HL-60/S4 (cell line): ENCODE results near the gene SPRR4.

Source experiments
- in situ Hi-C: fragments of 300-500 bp; cut with MboI; formaldehyde crosslinking; loops from 2 replicates; pipeline ENCODE4 v1.14.3; 2022; ENCODE audit warnings: low sequenced_read_pairs

The SPRR4 gene

DNA sequence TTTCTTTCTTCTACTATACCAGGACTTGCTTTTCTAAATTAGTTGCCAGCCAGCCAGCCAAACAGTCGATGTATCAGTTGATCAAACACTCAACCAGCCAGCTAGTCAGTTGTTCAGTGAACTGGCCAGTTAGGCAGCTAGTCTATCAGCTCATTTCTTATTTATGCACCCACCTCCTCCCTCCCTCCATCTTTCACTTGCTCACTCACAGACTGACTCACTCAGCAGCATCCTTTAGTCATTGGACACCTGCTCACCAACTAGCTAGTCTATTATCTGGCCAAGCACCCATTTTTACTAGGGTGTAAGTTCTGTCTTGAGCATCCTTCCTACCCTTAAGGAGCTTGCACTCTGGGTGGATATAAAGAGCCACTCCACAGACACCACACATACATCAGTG, 5.9 kb upstream of the SPRR4 start:
- in situ Hi-C loops: no loop called here

GRCh38 chr1:152965853-152966252, 4.6 kb upstream of the SPRR4 start:
- in situ Hi-C loops: no loop called here

- in situ Hi-C loops: no loop called here
Observed at GRCh38 chr1:152967201-152967600, 3.2 kb upstream of the SPRR4 start.

- in situ Hi-C loops: no loop called here
Observed at GRCh38 chr1:152968248-152968647, 2.2 kb upstream of the SPRR4 start.

DNA sequence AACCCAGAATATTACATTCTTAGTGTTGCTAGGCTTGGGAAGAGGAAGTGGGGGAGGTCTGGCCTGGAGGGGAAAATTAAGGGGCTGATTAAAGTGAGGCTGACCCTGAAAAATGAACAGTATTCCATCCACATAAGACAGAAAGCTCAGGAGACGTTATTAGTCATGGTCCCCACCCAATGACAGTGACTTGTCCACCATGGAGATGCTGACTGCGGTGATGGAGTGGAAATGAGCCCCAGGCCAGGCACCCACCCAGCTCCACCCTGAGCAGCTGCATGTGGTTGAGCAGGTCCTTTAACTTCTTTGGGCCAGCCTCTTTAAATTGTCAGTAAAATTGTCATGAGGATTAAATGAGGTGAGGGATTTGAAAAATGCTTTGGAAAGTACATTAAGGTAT, 1.4 kb upstream of the SPRR4 start:
- in situ Hi-C loops: no loop called here

- in situ Hi-C loops: no loop called here
Observed at GRCh38 chr1:152972196-152972886, 1.9 kb downstream of the SPRR4 start.

DNA sequence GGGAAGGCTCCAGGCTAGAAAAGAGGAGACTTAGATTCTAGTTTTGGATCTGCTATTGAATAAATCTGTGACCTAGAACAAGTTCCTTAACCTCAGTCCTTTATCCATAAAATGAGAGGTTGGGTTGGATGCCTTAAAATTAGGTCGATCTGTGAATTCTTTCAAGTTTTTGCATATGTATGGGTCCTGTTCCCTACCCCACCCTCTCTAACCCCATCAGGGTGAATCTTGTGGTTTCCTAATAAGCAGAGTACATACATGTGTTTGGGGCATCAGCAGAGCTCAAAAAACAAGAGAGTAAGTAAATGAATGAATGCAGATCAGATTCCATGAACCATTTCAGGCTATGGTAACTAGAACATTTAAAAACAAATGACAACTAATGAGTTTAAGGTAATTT, 6.2 kb downstream of the SPRR4 start:
- in situ Hi-C loops: no loop called here

DNA sequence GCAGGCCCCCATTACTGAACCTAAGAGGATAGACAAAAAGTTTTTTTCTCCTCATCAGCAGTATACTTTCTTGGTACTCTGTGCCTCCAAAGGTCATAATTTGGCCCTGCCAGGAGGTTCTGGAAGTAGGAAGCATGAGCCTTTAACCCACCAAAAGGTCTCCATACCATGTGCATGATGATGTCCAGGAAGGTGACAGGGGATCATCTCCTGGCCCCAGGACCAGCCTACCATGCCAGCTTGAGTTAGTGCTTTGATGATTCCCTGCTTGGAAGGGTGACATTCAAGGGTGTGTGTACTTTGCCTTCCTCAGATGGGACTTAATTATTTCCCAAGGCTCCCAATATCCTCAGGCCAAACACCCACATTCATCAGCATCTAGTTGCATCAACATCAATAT, 7.2 kb downstream of the SPRR4 start:
- in situ Hi-C loops: no loop called here

DNA sequence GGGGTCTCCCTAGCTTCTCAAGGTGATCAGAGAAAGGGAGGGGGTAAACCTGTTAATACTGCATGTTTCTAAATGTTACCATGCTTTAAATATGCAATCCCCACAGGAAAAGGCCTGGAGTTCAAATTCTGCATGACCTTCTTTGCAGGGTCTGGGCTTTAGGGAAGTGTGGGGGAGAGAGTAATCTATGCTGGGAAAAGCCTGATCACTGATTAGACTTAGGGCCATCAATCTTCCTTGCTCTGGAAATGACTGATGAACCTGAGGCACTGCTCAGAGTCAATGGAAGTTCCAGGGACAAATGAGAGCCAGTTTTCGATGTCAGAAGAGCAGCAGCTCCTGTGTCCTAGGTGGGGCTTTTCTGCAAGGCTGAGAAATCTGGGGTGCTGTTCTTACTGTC, 10.2 kb downstream of the SPRR4 start:
- in situ Hi-C loops: no loop called here

GRCh38 chr1:152981146-152981871, 10.9 kb downstream of the SPRR4 start:
- in situ Hi-C loops: no loop called here

- in situ Hi-C loops: no loop called here
Observed at GRCh38 chr1:152982076-152982475, 11.6 kb downstream of the SPRR4 start.

DNA sequence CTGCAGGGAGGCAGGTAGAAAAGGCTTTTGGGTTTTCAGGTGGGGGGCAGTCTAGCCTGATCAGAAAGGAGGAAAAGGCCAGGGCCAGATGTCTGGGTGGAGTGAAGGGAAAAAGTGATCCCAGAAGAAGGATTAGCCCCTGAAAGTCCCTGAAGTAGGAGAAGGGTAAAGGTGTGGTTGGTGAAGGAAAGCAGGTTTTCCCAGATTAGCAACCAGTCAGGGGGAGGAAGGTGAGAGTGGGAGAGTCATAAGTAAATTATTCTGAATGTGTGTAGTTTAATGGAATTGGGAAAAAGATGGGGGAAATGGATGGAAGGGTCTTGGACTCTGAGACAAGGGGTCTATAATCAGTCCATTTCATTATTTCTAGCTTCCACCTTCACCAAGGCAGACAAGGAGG, 12.8 kb downstream of the SPRR4 start:
- in situ Hi-C loops: no loop called here

GRCh38 chr1:152983743-152984142, 13.3 kb downstream of the SPRR4 start, which contains the start of gene SPRR1A:
Gene SPRR1A, plus strand, starts transcription at chr1:152984081. Its CDS starts 1,150 bp downstream, at chr1:152985231.
- in situ Hi-C loops: no loop called here

- in situ Hi-C loops: no loop called here
Observed at GRCh38 chr1:152986578-152986977, 16.1 kb downstream of the SPRR4 start.

DNA sequence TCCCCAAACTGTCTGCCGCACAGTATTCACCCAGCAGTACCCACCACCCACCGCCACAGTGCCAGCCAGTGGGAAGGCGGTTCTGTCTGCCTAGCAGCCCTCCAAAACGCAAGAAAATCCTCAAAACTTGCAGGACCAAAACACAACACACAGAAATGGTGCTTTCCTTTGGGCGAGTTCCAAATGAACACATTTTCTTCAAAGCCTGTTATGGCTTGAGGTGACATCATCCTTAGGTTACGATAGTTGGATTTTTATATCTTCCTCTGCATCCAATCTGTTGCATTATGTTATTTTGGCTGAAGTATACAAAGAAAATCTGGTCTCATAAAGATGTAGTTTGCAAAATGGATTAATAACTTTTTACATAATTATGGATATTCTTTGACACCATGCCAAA, 22.7 kb downstream of the SPRR4 start:
- in situ Hi-C loops: no loop called here

DNA sequence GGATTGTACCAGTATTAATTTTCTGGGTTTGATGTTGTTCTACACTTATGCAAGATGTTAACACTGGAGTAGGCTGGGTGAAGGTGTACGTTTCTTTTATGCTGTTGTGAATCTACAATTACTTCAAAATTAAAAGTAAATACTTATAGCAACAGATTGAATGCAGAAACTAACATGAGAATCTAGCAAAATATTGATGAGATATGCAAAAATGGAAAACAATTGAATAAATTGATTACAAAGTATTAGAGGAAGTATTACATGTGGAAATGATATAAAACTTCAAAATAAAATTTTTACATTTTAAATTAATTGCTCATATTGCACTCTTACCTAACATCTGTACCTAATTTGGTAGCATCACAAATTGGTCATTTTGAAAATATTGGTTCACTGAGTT, 25.4 kb downstream of the SPRR4 start:
- in situ Hi-C loops: no loop called here

DNA sequence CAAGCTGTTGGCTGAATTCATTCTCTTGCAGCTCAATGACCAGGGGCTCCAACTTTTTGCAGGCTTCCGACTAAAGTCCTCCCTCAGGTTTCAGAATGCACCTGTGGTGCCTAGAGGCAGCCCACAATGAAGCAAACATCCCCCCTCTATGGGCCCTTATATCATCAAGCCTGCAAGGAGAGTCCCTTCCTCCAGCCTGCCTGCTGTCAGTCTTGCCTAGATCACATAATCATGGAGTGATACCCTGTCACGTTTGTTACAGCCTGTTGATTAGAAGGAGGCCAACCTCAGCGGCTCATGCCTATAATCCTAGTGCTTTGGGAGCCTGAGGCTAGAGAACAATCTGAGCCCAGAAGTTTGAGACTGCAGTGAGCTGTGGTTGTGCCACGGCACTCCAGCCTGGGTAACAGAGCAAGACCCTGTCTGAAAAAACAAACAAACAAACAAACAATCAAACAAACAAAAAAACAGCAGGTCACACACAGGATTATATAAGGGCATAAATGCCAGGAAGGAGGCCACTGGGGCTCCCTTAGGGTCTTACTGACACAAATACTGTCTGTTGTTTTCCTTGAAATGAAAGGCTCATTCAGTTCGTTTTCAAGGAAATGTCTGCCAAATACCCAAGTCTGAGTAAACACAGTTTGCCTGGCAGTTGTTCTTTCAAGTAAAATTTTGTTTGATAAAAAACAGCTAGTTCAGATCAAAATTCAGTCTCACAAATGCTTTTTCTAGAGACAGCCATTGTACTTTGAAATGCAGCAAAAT, 26.4 kb downstream of the SPRR4 start:
- in situ Hi-C loops: no loop called here

DNA sequence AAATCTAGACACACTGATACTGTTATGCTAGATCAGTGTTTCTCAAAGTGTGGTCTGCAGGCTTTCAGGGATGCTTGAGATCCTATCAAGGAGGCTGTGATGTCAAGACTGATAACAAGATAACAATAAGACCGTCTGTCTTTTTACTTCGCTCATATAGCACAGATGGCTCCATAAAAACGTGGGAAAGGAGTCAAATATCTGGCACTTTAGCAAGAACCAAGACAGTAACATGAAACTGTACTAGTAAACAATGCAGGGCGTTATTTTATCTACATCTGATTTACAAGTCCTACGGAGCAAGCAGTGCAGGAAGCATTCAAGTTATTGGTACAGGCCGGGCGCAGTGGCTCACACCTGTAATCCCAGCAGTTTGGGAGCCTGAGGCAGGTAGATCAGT, 27.5 kb downstream of the SPRR4 start:
- in situ Hi-C loops: no loop called here

- in situ Hi-C loops: no loop called here
Observed at GRCh38 chr1:152998476-152998875, 28.0 kb downstream of the SPRR4 start.

GRCh38 chr1:152999818-153000217, 29.4 kb downstream of the SPRR4 start:
- in situ Hi-C loops: no loop called here

- in situ Hi-C loops: no loop called here
Observed at GRCh38 chr1:153000294-153000693, 29.8 kb downstream of the SPRR4 start.

- in situ Hi-C loops: no loop called here
Observed at GRCh38 chr1:153001382-153001781, 30.9 kb downstream of the SPRR4 start, which contains the start of gene SPRR3. Gene SPRR3, plus strand, starts transcription at chr1:153001749. Its CDS starts 1,272 bp downstream, at chr1:153003021.
